Epithelial cell of proximal tubule (primary cell): ENCODE measurements around the gene ANKRD63. TPM values are rescaled to one million over a fixed set of nuclear protein-coding genes. Genes with fewer than 3 reads are reported as not detected.

Source experiments
- DNase-seq: peaks from one replicate; pipeline ENCODE4 v3.0.0-alpha.2; 2011; ENCODE audit warnings: low read depth
- H3K4me3 ChIP-seq: 2 replicates; pipeline ENCODE4 v1.5.1; 2011; ENCODE audit warnings: low read depth, mild to moderate bottlenecking, low read length
- total RNA-seq: library from RNA; depleted of rRNA; stranded (reverse); fragments of >200 nt; gene quantifications from 2 replicates; pipeline ENCODE4 v1.2.3, GENCODE V29; 2015
- TF ChIP-seq, protein P1 (sequence below): conservative IDR thresholded peaks from 2 replicates; pipeline ENCODE4 v1.5.1; 2012; ENCODE audit warnings: low read depth, mild to moderate bottlenecking, low read length

Gene ANKRD63
- total RNA-seq, 1 donor from 2014 or later: not detected

GRCh38 chr15:40302288-40302886, 19.5 kb upstream of the ANKRD63 start:
- no peak overlapping the region for H3K4me3 ChIP-seq
- no peak for DNase-seq
- TF ChIP-seq, protein P1, sequence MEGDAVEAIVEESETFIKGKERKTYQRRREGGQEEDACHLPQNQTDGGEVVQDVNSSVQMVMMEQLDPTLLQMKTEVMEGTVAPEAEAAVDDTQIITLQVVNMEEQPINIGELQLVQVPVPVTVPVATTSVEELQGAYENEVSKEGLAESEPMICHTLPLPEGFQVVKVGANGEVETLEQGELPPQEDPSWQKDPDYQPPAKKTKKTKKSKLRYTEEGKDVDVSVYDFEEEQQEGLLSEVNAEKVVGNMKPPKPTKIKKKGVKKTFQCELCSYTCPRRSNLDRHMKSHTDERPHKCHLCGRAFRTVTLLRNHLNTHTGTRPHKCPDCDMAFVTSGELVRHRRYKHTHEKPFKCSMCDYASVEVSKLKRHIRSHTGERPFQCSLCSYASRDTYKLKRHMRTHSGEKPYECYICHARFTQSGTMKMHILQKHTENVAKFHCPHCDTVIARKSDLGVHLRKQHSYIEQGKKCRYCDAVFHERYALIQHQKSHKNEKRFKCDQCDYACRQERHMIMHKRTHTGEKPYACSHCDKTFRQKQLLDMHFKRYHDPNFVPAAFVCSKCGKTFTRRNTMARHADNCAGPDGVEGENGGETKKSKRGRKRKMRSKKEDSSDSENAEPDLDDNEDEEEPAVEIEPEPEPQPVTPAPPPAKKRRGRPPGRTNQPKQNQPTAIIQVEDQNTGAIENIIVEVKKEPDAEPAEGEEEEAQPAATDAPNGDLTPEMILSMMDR: no peak

DNA sequence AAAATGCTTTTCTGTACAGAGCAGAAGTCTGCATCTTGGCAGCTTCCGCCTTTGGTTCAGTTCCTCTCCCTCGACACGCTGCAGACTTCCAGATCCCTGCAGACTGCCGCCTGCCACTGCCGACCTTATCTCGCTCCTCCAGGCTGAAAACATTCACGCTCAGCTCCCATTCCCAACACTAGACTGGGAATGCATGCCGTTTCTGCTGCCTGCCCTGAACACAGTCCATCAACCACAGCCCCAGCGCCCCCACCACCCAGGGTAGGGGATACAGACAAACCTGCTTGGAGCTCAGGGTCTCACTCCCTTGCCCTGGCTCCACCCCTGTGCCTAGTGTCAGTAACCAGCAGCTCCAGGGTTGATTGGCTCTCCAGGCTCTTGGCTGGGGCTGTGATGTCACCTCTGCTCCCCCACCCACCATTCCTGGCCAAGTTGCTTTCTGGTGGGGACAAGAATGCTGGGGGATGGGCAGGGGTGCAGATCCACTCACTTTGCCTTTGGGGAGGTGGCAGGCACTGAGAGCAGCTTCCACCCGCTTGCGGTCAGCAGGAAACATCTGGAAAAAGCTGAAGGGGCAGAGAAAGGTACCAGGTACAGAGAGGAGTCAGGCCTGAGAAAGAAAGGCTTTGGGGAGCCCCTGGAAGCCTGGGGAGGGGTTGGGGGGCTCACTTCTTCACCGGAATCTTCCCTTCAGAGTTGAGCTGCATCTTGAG, 18.8 kb upstream of the ANKRD63 start:
- no peak overlapping the region for H3K4me3 ChIP-seq
- TF ChIP-seq, protein P1: no peak
- no peak for DNase-seq

GRCh38 chr15:40300771-40301170, 17.9 kb upstream of the ANKRD63 start:
- TF ChIP-seq, protein P1: no peak
- no peak overlapping the region for H3K4me3 ChIP-seq
- no peak for DNase-seq

GRCh38 chr15:40300367-40300766, 17.5 kb upstream of the ANKRD63 start:
- H3K4me3 ChIP-seq: no peak overlapping the region
- no peak for DNase-seq
- TF ChIP-seq, protein P1: no peak

GRCh38 chr15:40298216-40298935, 15.5 kb upstream of the ANKRD63 start:
- no peak overlapping the region for H3K4me3 ChIP-seq
- TF ChIP-seq, protein P1: no peak
- no peak for DNase-seq

GRCh38 chr15:40297356-40297755, 14.5 kb upstream of the ANKRD63 start:
- no peak for DNase-seq
- TF ChIP-seq, protein P1: no peak
- H3K4me3 ChIP-seq: no peak overlapping the region
